Sigmoid colon (tissue), 4 donors: ENCODE measurements around the gene ADGRV1.

Experiments used
- CTCF ChIP-seq, 4 experiments: fragments of 450-650 bp in 3 of 4; fragments of 200-600 bp in 1 of 4; IDR thresholded peaks; one replicate each; pipeline ENCODE4 v1.5.1; 2016 to 2019; ENCODE audit warnings: antibody characterized with exemption in 4 of 4, mild to moderate bottlenecking in 3 of 4, moderate library complexity in 2 of 4
- EP300 ChIP-seq, 4 donors: sonication (generic); formaldehyde crosslinking; IDR thresholded peaks; one replicate each; pipeline ENCODE4 v1.6.1; 2017; ENCODE audit warnings: antibody characterized with exemption in 4 of 4
- POLR2A ChIP-seq, 2 donors: fragments of 450-650 bp; IDR thresholded peaks; one replicate each; pipeline ENCODE4 v1.6.1; 2016; ENCODE audit warnings: antibody characterized with exemption in 2 of 2, mild to moderate bottlenecking in 2 of 2, moderate library complexity in 2 of 2
- POLR2AphosphoS5 ChIP-seq, 4 donors: sonication (generic); formaldehyde crosslinking; IDR thresholded peaks; one replicate each; pipeline ENCODE4 v1.6.1; 2017; ENCODE audit warnings: antibody characterized with exemption in 4 of 4

GRCh38 chr5:90968319-90968718 lies 409.7 kb downstream of the ADGRV1 start:
- TF ChIP-seq CTCF (IDR thresholded peaks at IDR 0.05) (no peak), POLR2AphosphoS5 (IDR thresholded peaks at IDR 0.05) (no peak), POLR2A (IDR thresholded peaks at IDR 0.05) (no peak), EP300 (IDR thresholded peaks at IDR 0.05) (no peak)
